Activated T-cell treated with anti-CD3 and anti-CD28 coated beads, Interleukin-2, amount 50 U/mL, for 24 hours (primary cell): ENCODE results near the gene OTOP2.
"Not testable (repeated sequence)": the region's sequence is repeated elsewhere in the genome, so short reads cannot be mapped to it uniquely, and the experiment has no call there.

Source experiments
- DNase-seq: peaks from one replicate; pipeline ENCODE4 v3.0.0-alpha.2; 2020
- H3K27ac Mint-ChIP-seq: 2 replicates; pipeline ENCODE4 v1.8.0; 2020; ENCODE audit warnings: mild to moderate bottlenecking, mixed read lengths
- H3K27me3 Mint-ChIP-seq: 2 replicates; pipeline ENCODE4 v1.8.0; 2020; ENCODE audit warnings: mixed read lengths
- H3K36me3 Mint-ChIP-seq: 2 replicates; pipeline ENCODE4 v1.8.0; 2020; ENCODE audit warnings: low read depth, mixed read lengths
- H3K4me1 Mint-ChIP-seq: 2 replicates; pipeline ENCODE4 v1.8.0; 2020; ENCODE audit warnings: low read depth, mixed read lengths
- H3K4me3 Mint-ChIP-seq: 2 replicates; pipeline ENCODE4 v1.8.0; 2020; ENCODE audit warnings: mild to moderate bottlenecking, moderate library complexity, mixed read lengths
- H3K9me3 Mint-ChIP-seq: 2 replicates; pipeline ENCODE4 v1.8.0; 2020; ENCODE audit warnings: mixed read lengths

The OTOP2 gene

GRCh38 chr17:74892974-74893911 is 30.8 kb upstream of the OTOP2 start, which contains the start of gene FADS6:
Gene FADS6, minus strand, starts transcription at chr17:74893633. Its CDS starts 38 bp downstream, at chr17:74893595.
- H3K27me3 Mint-ChIP-seq, result peaks cover 44% of the 10 kb centered on the region

DNA sequence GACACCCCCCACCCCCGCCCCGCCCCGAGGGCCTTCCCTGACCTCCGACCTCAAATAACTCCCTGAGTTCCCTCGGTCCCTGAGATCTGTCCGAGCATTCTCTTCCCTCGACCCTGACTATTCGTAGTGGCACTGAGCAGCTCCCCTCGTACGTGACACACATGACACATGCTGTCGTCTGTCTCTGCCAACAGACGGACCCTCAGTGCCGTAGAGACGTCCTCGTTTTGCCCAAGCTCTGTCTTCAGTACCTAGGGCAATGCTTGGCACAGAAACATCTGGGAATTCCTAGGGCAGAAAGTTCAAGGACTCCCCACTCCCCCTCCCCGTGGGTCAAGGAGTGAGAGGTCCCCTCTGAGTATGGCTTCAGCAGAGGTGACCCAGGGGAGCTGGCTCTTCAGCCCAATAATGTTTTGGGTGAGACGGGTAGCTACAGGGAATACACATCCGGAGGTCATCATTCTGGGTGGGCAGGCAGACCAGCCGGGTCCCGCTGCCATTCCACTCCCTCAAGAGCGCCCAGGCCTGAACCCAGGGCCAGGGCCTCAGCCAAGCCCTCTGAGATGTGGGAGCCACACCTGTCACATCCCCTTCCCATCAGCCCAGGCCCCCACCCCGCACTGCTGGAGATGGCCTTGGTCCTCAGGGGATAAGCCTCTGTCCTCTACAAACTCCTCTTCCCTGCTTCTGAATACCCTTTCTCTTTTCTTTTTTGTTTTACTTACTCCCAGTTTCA is 30.0 kb upstream of the OTOP2 start:
- H3K27ac Mint-ChIP-seq, result no peak overlapping the region
- peaks cover 44% of the 10 kb centered on the region for H3K27me3 Mint-ChIP-seq

More at GRCh38 chr17:74892974-74893911, 30.8 kb upstream of the OTOP2 start, which contains the start of gene FADS6:
- Mint-ChIP-seq H3K9me3 (no peaks in the 10 kb centered on the region), H3K4me1 (peaks cover 4% of the 10 kb centered on the region), H3K27ac (no peak within 1 kb of the TSS), H3K36me3 (no peaks in the 10 kb centered on the region), H3K4me3 (peak within 1 kb of the TSS; percentile 55)
- no peak for DNase-seq

GRCh38 chr17:74898376-74898946 is 25.6 kb upstream of the OTOP2 start:
- Mint-ChIP-seq H3K36me3 (no peaks in the 10 kb centered on the region), H3K27ac (no peak overlapping the region), H3K4me1 (peaks cover 2% of the 10 kb centered on the region), H3K9me3 (no peaks in the 10 kb centered on the region), H3K27me3 (peaks cover 39% of the 10 kb centered on the region), H3K4me3 (no peak overlapping the region)
- no peak for DNase-seq

More for the DNA sequence above, 30.0 kb upstream of the OTOP2 start:
- H3K36me3 Mint-ChIP-seq, result no peaks in the 10 kb centered on the region
- no peaks in the 10 kb centered on the region for H3K9me3 Mint-ChIP-seq
- H3K4me1 Mint-ChIP-seq, result peaks cover 4% of the 10 kb centered on the region
- no peak for DNase-seq
- peak overlapping the region; percentile 55 for H3K4me3 Mint-ChIP-seq

GRCh38 chr17:74900208-74900607 is 23.9 kb upstream of the OTOP2 start:
- peaks cover 35% of the 10 kb centered on the region for H3K27me3 Mint-ChIP-seq
- DNase-seq, result no peak
- no peaks in the 10 kb centered on the region for H3K36me3 Mint-ChIP-seq
- no peaks in the 10 kb centered on the region for H3K9me3 Mint-ChIP-seq
- H3K4me3 Mint-ChIP-seq, result no peak overlapping the region
- H3K4me1 Mint-ChIP-seq, result peaks cover 4% of the 10 kb centered on the region
- H3K27ac Mint-ChIP-seq, result no peak overlapping the region

DNA sequence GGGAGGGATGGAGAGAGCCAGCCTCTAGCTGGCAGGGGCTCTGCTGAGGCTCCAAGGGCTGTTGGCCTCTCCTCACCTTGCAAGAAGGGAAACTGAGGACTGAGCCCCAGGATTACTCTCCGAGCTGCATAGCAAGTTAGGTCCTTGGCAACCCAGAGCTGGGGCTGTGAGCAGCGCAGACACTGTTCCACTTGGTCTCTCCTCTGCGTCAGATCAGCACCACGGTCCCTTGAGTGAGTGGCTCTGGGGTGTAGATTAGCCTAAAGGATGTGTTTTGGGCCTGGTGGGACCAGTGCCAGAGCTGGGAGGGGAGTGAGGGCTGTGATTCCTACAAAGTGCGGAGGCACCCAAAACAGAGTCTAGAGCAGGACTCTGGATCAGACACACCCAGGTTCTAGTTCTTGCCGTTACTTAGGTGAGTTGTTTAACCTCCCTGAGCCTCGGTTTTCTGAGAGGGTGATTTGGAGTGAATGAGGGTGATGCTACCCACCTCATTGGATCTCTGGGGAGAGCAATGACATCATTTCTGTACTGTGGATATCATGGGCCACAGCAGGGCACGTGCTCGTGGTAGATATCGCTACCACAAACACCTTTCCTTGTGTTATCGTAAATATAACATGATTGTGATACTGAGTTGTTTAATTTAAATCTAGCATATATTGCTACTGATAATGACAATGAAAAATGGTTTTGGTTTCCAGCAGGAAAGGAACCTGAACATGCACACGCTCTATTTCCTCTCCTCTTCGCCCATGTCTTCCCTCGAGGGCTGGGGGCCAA is 22.5 kb upstream of the OTOP2 start:
- Mint-ChIP-seq H3K36me3 (no peaks in the 10 kb centered on the region), H3K27ac (no peak overlapping the region), H3K4me3 (no peak overlapping the region)

DNA sequence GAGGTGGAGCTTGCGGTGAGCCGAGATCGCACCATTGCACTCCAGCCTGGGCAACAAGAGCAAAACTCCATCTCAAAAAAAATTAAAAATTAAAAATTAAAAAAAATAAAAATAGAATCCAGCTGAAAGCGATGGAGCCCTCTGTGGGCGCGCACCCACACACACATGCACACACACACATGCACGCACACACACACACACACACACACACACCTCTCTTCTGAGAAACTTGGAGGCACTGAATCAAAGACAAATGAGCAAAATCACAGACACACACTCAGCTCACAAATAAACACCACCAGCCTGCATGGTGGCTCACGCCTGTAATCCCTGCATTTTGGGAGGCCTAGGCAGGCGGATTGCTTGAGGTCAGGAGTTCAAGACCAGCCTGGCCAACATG is 21.0 kb upstream of the OTOP2 start:
- H3K4me3 Mint-ChIP-seq, result no peak overlapping the region
- peaks cover 24% of the 10 kb centered on the region for H3K27me3 Mint-ChIP-seq
- no peak for DNase-seq
- peaks cover 5% of the 10 kb centered on the region for H3K4me1 Mint-ChIP-seq
- no peaks in the 10 kb centered on the region for H3K9me3 Mint-ChIP-seq
- no peaks in the 10 kb centered on the region for H3K36me3 Mint-ChIP-seq
- no peak overlapping the region for H3K27ac Mint-ChIP-seq

More for the DNA sequence above, 22.5 kb upstream of the OTOP2 start:
- H3K9me3 Mint-ChIP-seq, result no peaks in the 10 kb centered on the region
- DNase-seq, result no peak
- peaks cover 5% of the 10 kb centered on the region for H3K4me1 Mint-ChIP-seq
- H3K27me3 Mint-ChIP-seq, result peaks cover 28% of the 10 kb centered on the region

- DNase-seq, result no peak
- Mint-ChIP-seq H3K27ac (no peak overlapping the region), H3K36me3 (no peaks in the 10 kb centered on the region), H3K27me3 (peaks cover 24% of the 10 kb centered on the region), H3K4me3 (no peak overlapping the region), H3K4me1 (peaks cover 5% of the 10 kb centered on the region), H3K9me3 (no peaks in the 10 kb centered on the region)
Observed at GRCh38 chr17:74903671-74904070, 20.4 kb upstream of the OTOP2 start.

GRCh38 chr17:74904687-74905409 is 19.2 kb upstream of the OTOP2 start:
- Mint-ChIP-seq H3K4me1 (peaks cover 5% of the 10 kb centered on the region), H3K27ac (no peak overlapping the region), H3K4me3 (no peak overlapping the region), H3K27me3 (peaks cover 24% of the 10 kb centered on the region), H3K36me3 (no peaks in the 10 kb centered on the region), H3K9me3 (no peaks in the 10 kb centered on the region)
- no peak for DNase-seq

DNA sequence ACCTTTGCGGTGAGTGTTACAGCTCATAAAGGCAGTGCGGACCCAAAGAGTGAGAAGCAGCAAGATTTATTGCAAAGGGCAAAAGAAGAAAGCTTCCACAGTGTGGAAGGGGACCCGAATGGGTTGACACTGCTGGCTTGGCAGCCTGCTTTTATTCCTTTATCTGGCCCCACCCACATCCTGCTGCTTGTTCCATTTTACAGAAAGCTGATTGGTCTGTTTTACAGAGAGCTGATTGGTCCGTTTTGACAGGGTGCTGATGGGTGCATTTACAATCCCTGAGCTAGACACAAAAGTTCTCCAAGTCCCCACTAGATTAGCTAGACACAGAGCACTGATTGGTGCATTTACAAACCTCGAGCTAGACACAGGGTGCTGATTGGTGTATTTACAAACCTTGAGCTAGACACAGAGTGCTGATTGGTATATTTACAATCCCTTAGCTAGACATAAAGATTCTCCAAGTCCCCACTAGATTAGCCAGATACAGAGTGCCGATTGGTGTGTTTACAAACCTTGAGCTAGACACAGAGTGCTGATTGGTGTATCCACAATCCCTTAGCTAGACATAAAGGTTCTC is 17.8 kb upstream of the OTOP2 start:
- H3K4me1 Mint-ChIP-seq, H3K9me3 Mint-ChIP-seq, H3K36me3 Mint-ChIP-seq, H3K4me3 Mint-ChIP-seq, H3K27ac Mint-ChIP-seq, DNase-seq: not testable (repeated sequence)
- H3K27me3 Mint-ChIP-seq, result peaks cover 24% of the 10 kb centered on the region

DNA sequence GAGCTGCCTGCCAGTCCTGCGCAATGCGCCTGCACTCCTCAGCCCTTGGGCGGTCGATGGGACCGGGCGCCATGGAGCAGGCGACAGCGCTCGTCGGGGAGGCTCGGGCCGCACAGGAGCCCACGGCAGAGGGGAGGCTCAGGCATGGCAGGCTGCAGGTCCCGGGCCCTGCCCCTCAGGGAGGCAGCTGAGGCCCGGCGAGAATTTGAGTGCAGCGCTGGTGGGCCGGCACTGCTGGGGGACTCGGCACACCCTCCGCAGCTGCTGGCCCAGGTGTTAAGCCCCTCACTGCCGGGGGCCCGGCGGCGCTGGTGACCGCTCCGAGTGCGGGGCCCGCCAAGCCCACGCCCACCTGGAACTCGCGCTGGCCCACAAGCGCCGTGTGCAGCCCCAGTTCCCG is 17.1 kb upstream of the OTOP2 start:
- H3K36me3 Mint-ChIP-seq, result no peaks in the 10 kb centered on the region

DNA sequence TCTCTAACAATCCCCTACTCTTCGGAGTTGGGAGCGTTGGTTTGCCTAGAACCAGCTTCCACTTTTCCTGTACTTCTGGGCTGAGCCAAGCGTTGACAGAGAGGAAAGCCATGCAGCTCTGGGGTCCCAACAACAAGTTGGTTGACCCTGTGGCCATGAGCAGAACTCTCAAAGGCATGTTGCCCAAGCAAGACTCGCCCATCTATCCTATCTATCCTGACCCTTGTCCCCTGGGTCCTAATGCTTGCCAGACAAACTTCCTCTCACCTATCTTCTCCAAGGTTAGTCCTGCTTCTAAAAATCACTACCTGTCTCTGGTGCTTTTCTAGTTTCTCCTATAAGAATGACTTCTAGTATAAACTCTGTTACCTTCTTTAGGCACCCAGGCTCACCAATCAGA is 15.0 kb upstream of the OTOP2 start:
- not testable (repeated sequence) for H3K27me3 Mint-ChIP-seq, H3K4me3 Mint-ChIP-seq, H3K4me1 Mint-ChIP-seq, DNase-seq, H3K36me3 Mint-ChIP-seq, H3K9me3 Mint-ChIP-seq, H3K27ac Mint-ChIP-seq

More for the DNA sequence above, 17.1 kb upstream of the OTOP2 start:
- no peak for DNase-seq
- no peak overlapping the region for H3K4me3 Mint-ChIP-seq
- H3K9me3 Mint-ChIP-seq, result no peaks in the 10 kb centered on the region
- H3K4me1 Mint-ChIP-seq, result peaks cover 5% of the 10 kb centered on the region
- peaks cover 20% of the 10 kb centered on the region for H3K27me3 Mint-ChIP-seq
- H3K27ac Mint-ChIP-seq, result no peak overlapping the region

- H3K4me1 Mint-ChIP-seq, H3K36me3 Mint-ChIP-seq, H3K27me3 Mint-ChIP-seq, H3K9me3 Mint-ChIP-seq, H3K4me3 Mint-ChIP-seq, H3K27ac Mint-ChIP-seq, DNase-seq: not testable (repeated sequence)
Observed at GRCh38 chr17:74911423-74911822, 12.7 kb upstream of the OTOP2 start.

DNA sequence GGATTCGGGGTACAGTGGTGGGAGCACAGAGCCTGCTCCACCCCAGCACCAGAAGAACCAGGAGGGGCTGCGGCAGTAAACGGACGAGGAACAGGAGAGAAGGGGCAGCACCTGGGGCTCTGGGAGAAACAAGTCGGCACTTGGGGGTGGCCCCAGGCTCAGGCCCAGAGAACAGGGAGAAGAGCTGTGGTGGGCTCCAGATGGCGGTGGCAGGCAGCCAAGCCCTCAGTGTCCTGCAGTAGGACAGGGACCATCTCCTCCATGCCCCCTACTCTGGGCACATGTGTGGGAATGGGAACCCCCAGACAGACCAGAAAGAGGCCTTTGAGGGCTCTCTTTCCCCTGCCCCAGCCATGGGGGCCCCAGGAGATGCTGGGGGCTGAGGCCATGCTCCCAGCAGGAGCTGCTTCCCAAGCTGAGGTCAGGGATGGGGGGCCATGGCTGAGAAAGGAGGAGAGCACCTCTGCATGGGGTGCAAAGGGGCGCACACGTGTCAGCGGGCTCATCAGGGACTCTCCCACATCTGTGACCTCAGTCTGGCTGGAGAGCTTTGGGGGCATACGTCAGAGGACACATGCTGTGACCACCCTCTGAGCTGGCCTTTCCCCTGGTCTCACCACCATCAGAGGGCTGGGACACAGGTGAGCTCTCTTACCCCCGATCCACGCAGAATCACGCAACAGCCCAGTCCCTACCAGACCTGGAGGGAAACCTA is 7.8 kb upstream of the OTOP2 start:
- Mint-ChIP-seq H3K4me1 (no peaks in the 10 kb centered on the region), H3K4me3 (no peak overlapping the region), H3K9me3 (no peaks in the 10 kb centered on the region), H3K36me3 (no peaks in the 10 kb centered on the region), H3K27ac (no peak overlapping the region), H3K27me3 (peaks cover 38% of the 10 kb centered on the region)
- no peak for DNase-seq
